WI38 (cell line): ENCODE results near the gene L2HGDH.

Experiments used
- H3K4me3 ChIP-seq: 2 replicates; pipeline ENCODE4 v1.5.1; 2011; ENCODE audit warnings: low read depth, mild to moderate bottlenecking, control low read depth, low read length
- CTCF ChIP-seq: IDR thresholded peaks from 2 replicates; pipeline ENCODE4 v1.5.1; 2012; ENCODE audit warnings: low read depth, mild to moderate bottlenecking, control low read depth, low read length

Gene L2HGDH

GRCh38 chr14:50354527-50354926, 42.5 kb upstream of the L2HGDH start:
- no peak overlapping the region for H3K4me3 ChIP-seq
- no peak for TF ChIP-seq CTCF

GRCh38 chr14:50353126-50353525, 41.1 kb upstream of the L2HGDH start:
- H3K4me3 ChIP-seq = no peak overlapping the region
- TF ChIP-seq CTCF = no peak

GRCh38 chr14:50352584-50352983, 40.6 kb upstream of the L2HGDH start:
- no peak overlapping the region for H3K4me3 ChIP-seq
- no peak for TF ChIP-seq CTCF

GRCh38 chr14:50350975-50351374, 38.9 kb upstream of the L2HGDH start:
- no peak for TF ChIP-seq CTCF

GRCh38 chr14:50348933-50349332, 36.9 kb upstream of the L2HGDH start:
- no peak overlapping the region for H3K4me3 ChIP-seq
- TF ChIP-seq CTCF = no peak

More at GRCh38 chr14:50350975-50351374, 38.9 kb upstream of the L2HGDH start:
- H3K4me3 ChIP-seq = no peak overlapping the region

GRCh38 chr14:50347521-50347920, 35.5 kb upstream of the L2HGDH start:
- TF ChIP-seq CTCF = no peak
- H3K4me3 ChIP-seq = no peak overlapping the region

GRCh38 chr14:50345846-50346422, 33.9 kb upstream of the L2HGDH start:
- TF ChIP-seq CTCF = no peak
- no peak overlapping the region for H3K4me3 ChIP-seq
